HepG2 (cell line): ENCODE data around the gene GPR107. TPM values are rescaled to one million over a fixed set of nuclear protein-coding genes. Genes with fewer than 3 reads are reported as not detected.

ENCODE experiments used
- ARID2 ChIP-seq: sonication (generic); formaldehyde crosslinking; IDR thresholded peaks from 2 replicates; pipeline ENCODE4 v1.8.1; 2022; ENCODE audit warnings: mild to moderate bottlenecking, missing genetic modification reagents, borderline replicate concordance
- ATF7 ChIP-seq, 2 experiments: fragments of 450-650 bp in 1 of 2; sonication (generic) in 1 of 2; formaldehyde crosslinking in 1 of 2; IDR thresholded peaks; 2 replicates each; pipeline versions ENCODE4 v1.4.0 to v1.6.1; 2016 to 2020; ENCODE audit warnings: antibody characterized with exemption in 1 of 2, mild to moderate bottlenecking in 1 of 2, missing genetic modification reagents in 1 of 2
- ERF ChIP-seq: IDR thresholded peaks from 2 replicates; pipeline ENCODE4 v1.6.1; 2018; ENCODE audit warnings: missing biosample characterization, missing genetic modification reagents
- JUN ChIP-seq: sonication (generic); formaldehyde crosslinking; IDR thresholded peaks from 2 replicates; pipeline ENCODE4 v1.4.0; 2020; ENCODE audit warnings: mild to moderate bottlenecking, missing genetic modification reagents
- KDM5B ChIP-seq: sonication (generic); formaldehyde crosslinking; IDR thresholded peaks from 2 replicates; pipeline ENCODE4 v1.4.0; 2020; ENCODE audit warnings: missing genetic modification reagents, mild to moderate bottlenecking, borderline replicate concordance
- KMT2B ChIP-seq: IDR thresholded peaks from 2 replicates; pipeline ENCODE4 v1.6.1; 2016; ENCODE audit warnings: missing genetic modification reagents, missing compliant biosample characterization
- MEIS1 ChIP-seq: sonication (generic); formaldehyde crosslinking; IDR thresholded peaks from 2 replicates; pipeline ENCODE4 v1.9.0; 2021; ENCODE audit warnings: mild to moderate bottlenecking, missing genetic modification reagents, moderate library complexity, borderline replicate concordance
- MYPOP ChIP-seq: sonication (generic); formaldehyde crosslinking; IDR thresholded peaks from 2 replicates; pipeline ENCODE4 v1.8.1; 2023; ENCODE audit warnings: mild to moderate bottlenecking, moderate library complexity, missing genetic modification reagents
- NR1H2 ChIP-seq: sonication (generic); formaldehyde crosslinking; IDR thresholded peaks from 2 replicates; pipeline ENCODE4 v1.8.1; 2022; ENCODE audit warnings: low read depth, missing genetic modification reagents, borderline replicate concordance
- RBM39 ChIP-seq: fragments of 200-400 bp; formaldehyde crosslinking; IDR thresholded peaks from one replicate; pipeline ENCODE4 v1.6.1; 2018; ENCODE audit warnings: antibody characterized with exemption, mild to moderate bottlenecking, low read depth, low read length; ENCODE audit not compliant: poor library complexity, severe bottlenecking
- SKI ChIP-seq: fragments of 450-650 bp; IDR thresholded peaks from one replicate; pipeline ENCODE4 v1.6.1; 2018; ENCODE audit warnings: mild to moderate bottlenecking; ENCODE audit not compliant: partially characterized antibody
- ZNF337 ChIP-seq: sonication (generic); formaldehyde crosslinking; IDR thresholded peaks from 2 replicates; pipeline ENCODE4 v1.5.1; 2020; ENCODE audit warnings: missing genetic modification reagents, low read depth, mild to moderate bottlenecking, borderline replicate concordance
- ZNF441 ChIP-seq: sonication (generic); formaldehyde crosslinking; IDR thresholded peaks from 2 replicates; pipeline ENCODE4 v1.7.0; 2021; ENCODE audit warnings: missing genetic modification reagents, borderline replicate concordance
- ZNF550 ChIP-seq: sonication (generic); formaldehyde crosslinking; IDR thresholded peaks from 2 replicates; pipeline ENCODE4 v1.4.0; 2020; ENCODE audit warnings: mild to moderate bottlenecking, missing genetic modification reagents, borderline replicate concordance
- ZNF83 ChIP-seq: sonication (generic); formaldehyde crosslinking; IDR thresholded peaks from 2 replicates; pipeline ENCODE4 v1.4.0; 2020; ENCODE audit warnings: missing genetic modification reagents, mild to moderate bottlenecking, borderline replicate concordance
- ZNF839 ChIP-seq: sonication (generic); formaldehyde crosslinking; IDR thresholded peaks from 2 replicates; pipeline ENCODE4 v1.4.0; 2020; ENCODE audit warnings: missing genetic modification reagents, mild to moderate bottlenecking, borderline replicate concordance
- ZNF850 ChIP-seq: sonication (generic); formaldehyde crosslinking; conservative IDR thresholded peaks from 2 replicates; pipeline ENCODE4 v1.9.0; 2021; ENCODE audit warnings: mild to moderate bottlenecking, missing genetic modification reagents
- ZXDC ChIP-seq: sonication (generic); formaldehyde crosslinking; IDR thresholded peaks from 2 replicates; pipeline ENCODE4 v1.5.0; 2020; ENCODE audit warnings: mild to moderate bottlenecking, missing genetic modification reagents
- polyA plus RNA-seq, 8 experiments: library from polyadenylated mRNA; depleted of rRNA in 3 of 8; stranded (reverse) in 7 of 8; unstranded in 1 of 8; fragments of >200 nt; fragmentation: Illumina TruSeq in 4 of 8; extraction: Trizol in 4 of 8; gene quantifications; 2 replicates each; pipeline versions ENCODE4 v1.2.1 to v1.2.3, GENCODE V29; 2011 to 2016; ENCODE audit warnings: low read depth in 4 of 8, missing spikeins in 1 of 8, mixed read lengths in 1 of 8; ENCODE audit not compliant: insufficient read depth in 1 of 8
- total RNA-seq, 5 experiments: library from RNA; depleted of rRNA; stranded (reverse); fragments of >200 nt; fragmentation: Illumina TruSeq; extraction: Trizol; gene quantifications; 2 replicates each; pipeline ENCODE4 v1.2.3, GENCODE V29; 2016; ENCODE audit warnings: low read depth in 1 of 5
- TF ChIP-seq, protein P1 (sequence below): sonication (generic); formaldehyde crosslinking; IDR thresholded peaks from 2 replicates; pipeline ENCODE4 v1.5.1; 2020; ENCODE audit warnings: missing genetic modification reagents, mild to moderate bottlenecking, borderline replicate concordance
- TF ChIP-seq, protein P2 (sequence below): sonication (generic); formaldehyde crosslinking; IDR thresholded peaks from 2 replicates; pipeline ENCODE4 v1.8.1; 2023; ENCODE audit warnings: mild to moderate bottlenecking, missing genetic modification reagents
- TF ChIP-seq, protein P3 (sequence below): sonication (generic); formaldehyde crosslinking; IDR thresholded peaks from 2 replicates; pipeline ENCODE4 v1.4.0; 2020; ENCODE audit warnings: missing genetic modification reagents

The GPR107 gene
- total and polyA plus RNA-seq, 2 of the 13 experiments (the other 11 are each of a cell fraction or from before 2014, with no cell fraction given) = 22.5 to 24.4 TPM

DNA sequence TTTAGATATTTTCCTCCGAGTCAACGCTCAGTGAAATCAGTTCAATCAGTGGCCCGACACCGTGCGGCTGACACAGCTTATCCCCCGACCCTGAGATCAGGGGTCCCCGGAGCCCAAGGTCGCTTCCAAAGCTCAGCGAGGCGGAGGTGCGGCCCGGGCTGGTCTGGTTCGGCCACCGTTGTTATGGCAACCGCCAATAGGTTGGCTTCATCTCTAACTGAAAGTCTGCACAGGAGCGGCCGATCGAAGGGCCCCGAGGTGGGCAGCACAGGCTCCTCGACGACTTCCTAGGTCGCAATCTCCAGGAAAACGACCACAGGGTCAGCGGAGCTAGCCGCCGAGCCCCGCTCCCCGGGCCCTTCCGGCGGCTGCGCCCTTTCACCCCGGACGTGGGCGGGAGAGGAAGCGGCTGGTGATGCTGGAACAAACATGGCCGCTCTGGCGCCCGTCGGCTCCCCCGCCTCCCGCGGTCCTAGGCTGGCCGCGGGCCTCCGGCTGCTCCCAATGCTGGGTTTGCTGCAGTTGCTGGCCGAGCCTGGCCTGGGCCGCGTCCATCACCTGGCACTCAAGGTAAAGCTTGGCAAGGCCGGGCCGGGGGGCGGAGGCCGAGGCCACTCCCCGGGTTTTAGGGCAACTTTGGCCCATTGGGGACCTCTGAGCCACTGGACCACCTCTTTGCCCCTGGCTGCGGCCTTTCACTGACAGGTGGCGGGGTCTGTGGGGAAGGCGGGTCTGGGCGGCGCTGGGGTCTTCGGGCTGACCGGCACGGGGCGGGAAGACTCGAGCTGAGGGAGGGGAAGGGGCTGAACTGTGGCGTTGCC lies at the start of gene GPR107 (continued):
- TF ChIP-seq ZNF441 (CRISPR knock-in tag) (no peak), ZXDC (CRISPR knock-in tag) (no peak), MEIS1 (CRISPR knock-in tag) (no peak; the same call in 1 of the 2 replicates), JUN (CRISPR knock-in tag) (no peak), SKI (peak; percentile 74), ZNF839 (CRISPR knock-in tag) (no peak), ZNF850 (CRISPR knock-in tag) (0 out of 2 replicates have a peak, but pooled peaks have one; percentile 59), ZNF550 (peak; percentile 85; the same call in 1 of the 2 replicates), MYPOP (no peak), ARID2 (0 out of 2 replicates have a peak, but pooled peaks have one; percentile 13), KMT2B (CRISPR knock-in tag) (peak; percentile 83), KDM5B (peak; percentile 91), NR1H2 (CRISPR knock-in tag) (no peak), ZNF83 (CRISPR knock-in tag) (no peak; the same call in 1 of the 2 replicates), ZNF337 (CRISPR knock-in tag) (no peak), ATF7 (IDR thresholded peaks at IDR 0.05) (no peak), ATF7 (CRISPR knock-in tag; IDR thresholded peaks at IDR 0.05) (no peak), ERF (CRISPR knock-in tag) (peak; percentile 70), RBM39 (peak; percentile 54)
- TF ChIP-seq, protein P1, sequence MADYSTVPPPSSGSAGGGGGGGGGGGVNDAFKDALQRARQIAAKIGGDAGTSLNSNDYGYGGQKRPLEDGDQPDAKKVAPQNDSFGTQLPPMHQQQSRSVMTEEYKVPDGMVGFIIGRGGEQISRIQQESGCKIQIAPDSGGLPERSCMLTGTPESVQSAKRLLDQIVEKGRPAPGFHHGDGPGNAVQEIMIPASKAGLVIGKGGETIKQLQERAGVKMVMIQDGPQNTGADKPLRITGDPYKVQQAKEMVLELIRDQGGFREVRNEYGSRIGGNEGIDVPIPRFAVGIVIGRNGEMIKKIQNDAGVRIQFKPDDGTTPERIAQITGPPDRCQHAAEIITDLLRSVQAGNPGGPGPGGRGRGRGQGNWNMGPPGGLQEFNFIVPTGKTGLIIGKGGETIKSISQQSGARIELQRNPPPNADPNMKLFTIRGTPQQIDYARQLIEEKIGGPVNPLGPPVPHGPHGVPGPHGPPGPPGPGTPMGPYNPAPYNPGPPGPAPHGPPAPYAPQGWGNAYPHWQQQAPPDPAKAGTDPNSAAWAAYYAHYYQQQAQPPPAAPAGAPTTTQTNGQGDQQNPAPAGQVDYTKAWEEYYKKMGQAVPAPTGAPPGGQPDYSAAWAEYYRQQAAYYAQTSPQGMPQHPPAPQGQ (CRISPR knock-in tag) = no peak
- TF ChIP-seq, protein P2, sequence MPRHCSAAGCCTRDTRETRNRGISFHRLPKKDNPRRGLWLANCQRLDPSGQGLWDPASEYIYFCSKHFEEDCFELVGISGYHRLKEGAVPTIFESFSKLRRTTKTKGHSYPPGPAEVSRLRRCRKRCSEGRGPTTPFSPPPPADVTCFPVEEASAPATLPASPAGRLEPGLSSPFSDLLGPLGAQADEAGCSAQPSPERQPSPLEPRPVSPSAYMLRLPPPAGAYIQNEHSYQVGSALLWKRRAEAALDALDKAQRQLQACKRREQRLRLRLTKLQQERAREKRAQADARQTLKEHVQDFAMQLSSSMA (CRISPR knock-in tag) = no peak
- TF ChIP-seq, protein P3, sequence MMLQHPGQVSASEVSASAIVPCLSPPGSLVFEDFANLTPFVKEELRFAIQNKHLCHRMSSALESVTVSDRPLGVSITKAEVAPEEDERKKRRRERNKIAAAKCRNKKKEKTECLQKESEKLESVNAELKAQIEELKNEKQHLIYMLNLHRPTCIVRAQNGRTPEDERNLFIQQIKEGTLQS = no peak
